H1 (cell line): ENCODE data around the gene COPS7A. TPM values are rescaled to one million over a fixed set of nuclear protein-coding genes. Genes with fewer than 3 reads are reported as not detected.

Source experiments
- TAF7 ChIP-seq: optimal IDR thresholded peaks from 2 replicates; pipeline ENCODE3; 2011; ENCODE audit warnings: low read depth, mild to moderate bottlenecking, inconsistent platforms, low read length, moderate library complexity, borderline replicate concordance
- polyA plus RNA-seq, 7 experiments: library from polyadenylated mRNA; depleted of rRNA in 3 of 7; stranded (reverse) in 5 of 7; unstranded in 2 of 7; fragments of >200 nt in 5 of 7; fragments of 200-250 nt in 2 of 7; gene quantifications; 1 replicate in 5 of 7; 2 replicates in 1 of 7; 4 replicates in 1 of 7; pipeline versions ENCODE4 v1.2.1 to v1.2.3, GENCODE V29; 2011 to 2013; ENCODE audit warnings: missing spikeins in 2 of 7, mixed read lengths in 2 of 7
- total RNA-seq: library from RNA; stranded (reverse); fragmentation: NEBNext Ultra II Directional; extraction: Animal tissue kit (Norgen Biotek cat#: 25700); gene quantifications from 2 replicates; pipeline ENCODE4 v1.2.1, GENCODE V29; 2021
- TF ChIP-seq, protein P1 (sequence below): fragments of 300-600 bp; sonication (generic); IDR thresholded peaks from 2 replicates; pipeline ENCODE4 v1.7.1; 2012; ENCODE audit warnings: low read length, moderate library complexity, mild to moderate bottlenecking, inconsistent platforms; ENCODE audit not compliant: insufficient replicate concordance

COPS7A gene
- total and polyA plus RNA-seq, 2 of the 8 experiments (the other 6 are each of a cell fraction or from before 2014, with no cell fraction given): 44.5 to 95.9 TPM

DNA sequence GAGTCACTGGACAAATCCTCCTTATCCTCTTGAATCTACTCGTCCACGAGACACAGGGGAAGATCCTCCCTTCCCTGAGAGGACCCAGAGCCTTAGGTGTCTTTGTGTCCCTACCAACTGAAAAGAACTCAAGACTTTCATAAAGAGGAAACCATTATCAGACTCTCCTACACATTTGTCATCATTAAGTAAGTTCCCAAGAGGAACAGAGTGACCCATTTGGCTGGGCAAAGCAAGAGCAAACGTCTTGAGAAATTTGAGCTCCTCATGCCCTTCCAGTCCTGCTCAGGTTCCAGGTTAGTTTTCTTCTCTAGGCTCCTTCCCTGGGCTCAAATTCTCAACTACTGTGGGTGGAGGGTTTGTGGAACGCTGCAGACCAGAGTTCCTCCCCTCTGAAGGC, 23.4 kb downstream of the COPS7A start (continued):
- TF ChIP-seq, protein P1, sequence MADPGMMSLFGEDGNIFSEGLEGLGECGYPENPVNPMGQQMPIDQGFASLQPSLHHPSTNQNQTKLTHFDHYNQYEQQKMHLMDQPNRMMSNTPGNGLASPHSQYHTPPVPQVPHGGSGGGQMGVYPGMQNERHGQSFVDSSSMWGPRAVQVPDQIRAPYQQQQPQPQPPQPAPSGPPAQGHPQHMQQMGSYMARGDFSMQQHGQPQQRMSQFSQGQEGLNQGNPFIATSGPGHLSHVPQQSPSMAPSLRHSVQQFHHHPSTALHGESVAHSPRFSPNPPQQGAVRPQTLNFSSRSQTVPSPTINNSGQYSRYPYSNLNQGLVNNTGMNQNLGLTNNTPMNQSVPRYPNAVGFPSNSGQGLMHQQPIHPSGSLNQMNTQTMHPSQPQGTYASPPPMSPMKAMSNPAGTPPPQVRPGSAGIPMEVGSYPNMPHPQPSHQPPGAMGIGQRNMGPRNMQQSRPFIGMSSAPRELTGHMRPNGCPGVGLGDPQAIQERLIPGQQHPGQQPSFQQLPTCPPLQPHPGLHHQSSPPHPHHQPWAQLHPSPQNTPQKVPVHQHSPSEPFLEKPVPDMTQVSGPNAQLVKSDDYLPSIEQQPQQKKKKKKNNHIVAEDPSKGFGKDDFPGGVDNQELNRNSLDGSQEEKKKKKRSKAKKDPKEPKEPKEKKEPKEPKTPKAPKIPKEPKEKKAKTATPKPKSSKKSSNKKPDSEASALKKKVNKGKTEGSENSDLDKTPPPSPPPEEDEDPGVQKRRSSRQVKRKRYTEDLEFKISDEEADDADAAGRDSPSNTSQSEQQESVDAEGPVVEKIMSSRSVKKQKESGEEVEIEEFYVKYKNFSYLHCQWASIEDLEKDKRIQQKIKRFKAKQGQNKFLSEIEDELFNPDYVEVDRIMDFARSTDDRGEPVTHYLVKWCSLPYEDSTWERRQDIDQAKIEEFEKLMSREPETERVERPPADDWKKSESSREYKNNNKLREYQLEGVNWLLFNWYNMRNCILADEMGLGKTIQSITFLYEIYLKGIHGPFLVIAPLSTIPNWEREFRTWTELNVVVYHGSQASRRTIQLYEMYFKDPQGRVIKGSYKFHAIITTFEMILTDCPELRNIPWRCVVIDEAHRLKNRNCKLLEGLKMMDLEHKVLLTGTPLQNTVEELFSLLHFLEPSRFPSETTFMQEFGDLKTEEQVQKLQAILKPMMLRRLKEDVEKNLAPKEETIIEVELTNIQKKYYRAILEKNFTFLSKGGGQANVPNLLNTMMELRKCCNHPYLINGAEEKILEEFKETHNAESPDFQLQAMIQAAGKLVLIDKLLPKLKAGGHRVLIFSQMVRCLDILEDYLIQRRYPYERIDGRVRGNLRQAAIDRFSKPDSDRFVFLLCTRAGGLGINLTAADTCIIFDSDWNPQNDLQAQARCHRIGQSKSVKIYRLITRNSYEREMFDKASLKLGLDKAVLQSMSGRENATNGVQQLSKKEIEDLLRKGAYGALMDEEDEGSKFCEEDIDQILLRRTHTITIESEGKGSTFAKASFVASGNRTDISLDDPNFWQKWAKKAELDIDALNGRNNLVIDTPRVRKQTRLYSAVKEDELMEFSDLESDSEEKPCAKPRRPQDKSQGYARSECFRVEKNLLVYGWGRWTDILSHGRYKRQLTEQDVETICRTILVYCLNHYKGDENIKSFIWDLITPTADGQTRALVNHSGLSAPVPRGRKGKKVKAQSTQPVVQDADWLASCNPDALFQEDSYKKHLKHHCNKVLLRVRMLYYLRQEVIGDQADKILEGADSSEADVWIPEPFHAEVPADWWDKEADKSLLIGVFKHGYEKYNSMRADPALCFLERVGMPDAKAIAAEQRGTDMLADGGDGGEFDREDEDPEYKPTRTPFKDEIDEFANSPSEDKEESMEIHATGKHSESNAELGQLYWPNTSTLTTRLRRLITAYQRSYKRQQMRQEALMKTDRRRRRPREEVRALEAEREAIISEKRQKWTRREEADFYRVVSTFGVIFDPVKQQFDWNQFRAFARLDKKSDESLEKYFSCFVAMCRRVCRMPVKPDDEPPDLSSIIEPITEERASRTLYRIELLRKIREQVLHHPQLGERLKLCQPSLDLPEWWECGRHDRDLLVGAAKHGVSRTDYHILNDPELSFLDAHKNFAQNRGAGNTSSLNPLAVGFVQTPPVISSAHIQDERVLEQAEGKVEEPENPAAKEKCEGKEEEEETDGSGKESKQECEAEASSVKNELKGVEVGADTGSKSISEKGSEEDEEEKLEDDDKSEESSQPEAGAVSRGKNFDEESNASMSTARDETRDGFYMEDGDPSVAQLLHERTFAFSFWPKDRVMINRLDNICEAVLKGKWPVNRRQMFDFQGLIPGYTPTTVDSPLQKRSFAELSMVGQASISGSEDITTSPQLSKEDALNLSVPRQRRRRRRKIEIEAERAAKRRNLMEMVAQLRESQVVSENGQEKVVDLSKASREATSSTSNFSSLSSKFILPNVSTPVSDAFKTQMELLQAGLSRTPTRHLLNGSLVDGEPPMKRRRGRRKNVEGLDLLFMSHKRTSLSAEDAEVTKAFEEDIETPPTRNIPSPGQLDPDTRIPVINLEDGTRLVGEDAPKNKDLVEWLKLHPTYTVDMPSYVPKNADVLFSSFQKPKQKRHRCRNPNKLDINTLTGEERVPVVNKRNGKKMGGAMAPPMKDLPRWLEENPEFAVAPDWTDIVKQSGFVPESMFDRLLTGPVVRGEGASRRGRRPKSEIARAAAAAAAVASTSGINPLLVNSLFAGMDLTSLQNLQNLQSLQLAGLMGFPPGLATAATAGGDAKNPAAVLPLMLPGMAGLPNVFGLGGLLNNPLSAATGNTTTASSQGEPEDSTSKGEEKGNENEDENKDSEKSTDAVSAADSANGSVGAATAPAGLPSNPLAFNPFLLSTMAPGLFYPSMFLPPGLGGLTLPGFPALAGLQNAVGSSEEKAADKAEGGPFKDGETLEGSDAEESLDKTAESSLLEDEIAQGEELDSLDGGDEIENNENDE: no peak
- TF ChIP-seq TAF7: no peak
